Measurements from ENCODE around the gene NEUROD4. TPM values are rescaled to one million over a fixed set of nuclear protein-coding genes. Genes with fewer than 3 reads are reported as not detected.
A peak's percentile ranks its signal among the peaks of the same experiment; 100 is the strongest.

Gene NEUROD4
- total RNA-seq, 1 donor from 2014 or later: not detected

DNA sequence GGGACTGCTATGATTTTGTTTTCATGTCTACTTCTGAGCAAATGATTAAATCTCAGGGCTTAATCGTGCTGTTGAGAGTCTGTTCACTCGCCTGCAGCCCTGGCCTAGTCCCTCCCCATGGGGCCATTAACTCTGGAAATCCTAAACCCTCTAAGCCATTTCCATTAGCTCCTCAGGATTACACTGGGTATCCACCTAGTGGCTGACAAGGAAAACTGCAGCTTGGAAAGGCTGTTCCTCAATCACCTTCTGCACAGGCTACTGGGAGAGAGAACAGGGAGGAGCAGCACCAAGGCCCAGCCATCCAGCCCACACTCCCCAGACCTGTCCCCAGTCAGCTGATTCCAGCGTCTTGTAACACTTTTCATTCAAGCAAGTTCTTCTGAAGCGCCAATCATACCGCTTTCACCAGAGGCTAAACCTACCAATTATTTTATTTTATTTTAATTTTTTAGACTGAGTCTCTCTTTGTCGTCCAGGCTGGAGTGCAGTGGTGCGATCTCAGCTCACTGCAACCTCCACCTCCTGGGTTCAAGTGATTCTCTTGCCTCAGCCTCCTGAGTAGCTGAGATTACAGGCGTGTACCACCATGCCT, 48.7 kb downstream of the NEUROD4 start:
- no peak overlapping the region for H3K4me3 ChIP-seq (ENCODE audit: low read depth, low read length)
- peak; percentile 10 for DNase-seq (ENCODE audit: low read depth)
- TF ChIP-seq, protein P1, sequence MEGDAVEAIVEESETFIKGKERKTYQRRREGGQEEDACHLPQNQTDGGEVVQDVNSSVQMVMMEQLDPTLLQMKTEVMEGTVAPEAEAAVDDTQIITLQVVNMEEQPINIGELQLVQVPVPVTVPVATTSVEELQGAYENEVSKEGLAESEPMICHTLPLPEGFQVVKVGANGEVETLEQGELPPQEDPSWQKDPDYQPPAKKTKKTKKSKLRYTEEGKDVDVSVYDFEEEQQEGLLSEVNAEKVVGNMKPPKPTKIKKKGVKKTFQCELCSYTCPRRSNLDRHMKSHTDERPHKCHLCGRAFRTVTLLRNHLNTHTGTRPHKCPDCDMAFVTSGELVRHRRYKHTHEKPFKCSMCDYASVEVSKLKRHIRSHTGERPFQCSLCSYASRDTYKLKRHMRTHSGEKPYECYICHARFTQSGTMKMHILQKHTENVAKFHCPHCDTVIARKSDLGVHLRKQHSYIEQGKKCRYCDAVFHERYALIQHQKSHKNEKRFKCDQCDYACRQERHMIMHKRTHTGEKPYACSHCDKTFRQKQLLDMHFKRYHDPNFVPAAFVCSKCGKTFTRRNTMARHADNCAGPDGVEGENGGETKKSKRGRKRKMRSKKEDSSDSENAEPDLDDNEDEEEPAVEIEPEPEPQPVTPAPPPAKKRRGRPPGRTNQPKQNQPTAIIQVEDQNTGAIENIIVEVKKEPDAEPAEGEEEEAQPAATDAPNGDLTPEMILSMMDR (conservative IDR thresholded peaks at IDR 0.05; ENCODE audit: low read depth, low read length): peak; percentile 81

- DNase-seq (ENCODE audit: low read depth): no peak
- TF ChIP-seq, protein P1 (conservative IDR thresholded peaks at IDR 0.05; ENCODE audit: low read depth, low read length): peak; percentile 73
- no peak overlapping the region for H3K4me3 ChIP-seq (ENCODE audit: low read depth, low read length)
Measured at GRCh38 chr12:55072083-55072482, 52.3 kb downstream of the NEUROD4 start.

DNA sequence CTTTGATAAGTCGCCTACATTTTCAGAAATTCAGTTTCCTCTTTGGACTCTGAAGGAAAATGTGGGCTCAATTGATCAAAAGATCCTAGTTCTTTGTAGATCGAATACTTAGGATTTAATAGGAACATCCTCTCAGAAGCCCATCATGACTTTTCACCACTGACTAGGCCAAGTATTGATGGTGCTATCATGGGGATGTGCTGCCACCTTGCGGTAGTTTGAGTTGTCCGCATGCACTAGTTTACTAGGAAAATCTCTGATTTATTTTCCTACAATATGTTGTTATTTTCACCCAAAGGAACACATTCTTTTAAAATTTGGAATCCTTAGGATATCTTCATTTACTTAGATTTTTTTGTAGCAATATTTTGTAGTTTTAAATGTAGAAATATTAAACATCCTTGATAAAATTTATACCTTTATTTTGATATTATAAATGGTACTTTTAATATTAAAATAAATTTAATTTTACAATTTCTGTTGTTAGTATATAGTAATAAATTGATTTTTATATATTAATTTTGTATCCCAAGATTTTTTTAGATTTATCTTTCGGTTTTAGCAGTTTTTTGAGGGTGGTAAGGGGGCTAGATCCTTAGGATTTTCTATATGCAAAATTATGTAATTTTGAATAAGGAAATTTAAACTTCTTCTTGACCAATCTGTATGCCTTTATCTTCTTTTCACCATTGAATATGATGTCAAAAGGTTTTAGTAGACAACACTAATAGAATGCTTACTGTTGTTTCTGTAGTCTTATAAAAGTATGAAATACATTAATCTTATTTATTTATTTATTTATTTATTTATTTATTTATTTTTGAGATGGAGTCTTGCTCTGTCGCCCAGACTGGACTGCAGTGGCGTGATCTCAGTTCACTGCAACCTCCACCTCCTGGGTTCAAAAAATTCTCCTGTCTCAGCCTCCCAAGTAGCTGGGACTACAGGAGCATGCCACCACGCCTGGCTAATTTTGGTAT, 53.6 kb downstream of the NEUROD4 start:
- DNase-seq (ENCODE audit: low read depth): peak; percentile 18
- TF ChIP-seq, protein P1 (conservative IDR thresholded peaks at IDR 0.05; ENCODE audit: low read depth, low read length): peak; percentile 92
- no peak overlapping the region for H3K4me3 ChIP-seq (ENCODE audit: low read depth, low read length)

DNA sequence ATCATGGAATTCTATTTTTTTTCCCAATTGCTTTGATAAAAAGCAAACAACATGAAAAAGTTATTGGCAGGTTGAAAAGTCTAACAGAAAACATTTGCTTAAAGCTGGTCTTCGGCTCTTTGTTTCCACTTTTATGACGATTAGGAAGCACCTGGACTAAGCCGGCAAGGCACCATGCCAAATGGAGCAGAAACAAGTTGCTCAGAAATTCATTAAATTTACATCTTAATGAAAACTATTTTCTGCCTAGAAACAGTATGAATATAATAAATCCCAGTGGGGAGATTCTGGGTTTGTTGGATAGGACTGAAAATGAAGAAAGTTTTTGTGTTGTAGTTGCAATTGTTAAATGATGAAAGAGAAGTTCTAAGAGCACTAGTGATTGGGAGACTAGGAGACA, 55.0 kb downstream of the NEUROD4 start:
- DNase-seq (ENCODE audit: low read depth): no peak
- TF ChIP-seq, protein P1 (conservative IDR thresholded peaks at IDR 0.05; ENCODE audit: low read depth, low read length): no peak
- no peak overlapping the region for H3K4me3 ChIP-seq (ENCODE audit: low read depth, low read length)

Other genes starting within 250 kb of the NEUROD4 start
- not detected in 2 replicates for gene MUCL1, start 165.5 kb upstream of the NEUROD4 start, total RNA-seq
- not detected in 2 replicates for gene TESPA1, start 35.2 kb upstream of the NEUROD4 start, total RNA-seq
- not detected in 2 replicates for gene OR9K2, start 106.4 kb downstream of the NEUROD4 start, total RNA-seq
- gene OR10A7, start 201.1 kb downstream of the NEUROD4 start, total RNA-seq: not detected in 2 replicates
- not detected in 2 replicates for gene OR6C74, start 224.6 kb downstream of the NEUROD4 start, total RNA-seq

Measured in epithelial cell of proximal tubule (primary cell).